NCI-H446 (cell line): ENCODE data around the gene RPTOR.

Source experiments
- DNase-seq, 2 experiments: peaks; one replicate each; lab custom pipeline; 2025; lab: John Stamatoyannopoulos, UW

Gene RPTOR

DNA sequence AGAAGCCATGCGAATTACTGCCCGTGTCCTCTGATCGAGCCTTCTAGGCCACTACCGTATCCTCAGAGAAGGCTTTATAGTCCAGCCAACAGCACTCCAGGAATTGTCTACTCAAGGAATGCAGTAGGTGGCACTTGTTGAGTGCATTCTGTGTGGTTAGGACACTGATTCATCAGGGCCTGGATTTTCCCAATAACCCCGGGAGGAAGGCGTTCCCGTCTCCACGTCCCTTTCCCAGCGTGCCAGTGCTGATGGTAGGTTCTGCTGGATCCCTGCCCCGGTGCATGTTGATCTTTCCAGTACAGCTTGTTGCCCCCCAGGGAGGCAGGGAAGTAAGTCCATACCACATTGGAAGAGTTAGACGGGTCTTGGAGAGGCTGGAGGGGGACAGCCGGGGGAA lies 122.2 kb downstream of the RPTOR start:
- no peak for DNase-seq

DNA sequence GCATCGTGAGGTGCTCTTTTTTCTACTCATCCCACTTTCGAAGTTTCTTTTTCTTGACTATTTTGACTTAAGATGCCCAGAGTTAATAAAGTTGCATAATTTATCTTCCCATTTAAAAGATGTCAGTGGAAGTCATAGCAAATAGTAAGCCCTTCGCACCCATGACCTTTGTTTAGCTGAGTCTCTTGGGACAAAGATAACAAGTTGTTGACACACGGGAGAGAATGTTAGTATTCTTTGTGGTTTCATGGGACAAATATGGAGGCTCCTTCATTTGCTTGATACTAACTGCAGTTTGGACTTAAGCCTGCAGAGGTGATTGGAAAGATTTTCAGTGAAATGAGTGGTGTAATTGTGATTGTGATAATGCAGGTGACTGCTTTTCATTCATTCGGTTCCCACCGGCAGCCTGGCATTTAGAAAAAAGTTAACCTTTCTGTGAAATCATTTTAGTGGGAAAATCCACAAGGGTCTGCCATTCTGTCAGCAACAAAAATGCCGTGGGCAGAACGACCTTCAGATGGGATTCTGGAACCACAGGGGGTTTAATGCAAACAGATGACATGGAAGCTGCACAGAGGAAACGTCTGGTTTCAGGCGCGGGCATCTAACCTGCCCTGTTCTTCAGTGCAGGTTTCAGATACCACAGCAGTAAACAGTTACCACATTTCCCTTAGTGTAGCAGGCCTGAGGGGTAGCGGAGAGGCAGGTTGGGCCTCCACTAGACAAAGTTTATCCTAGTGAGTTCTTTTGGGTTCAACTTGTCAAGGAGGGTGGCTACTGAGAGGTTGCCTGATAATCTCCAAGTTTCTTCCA lies 123.0 kb downstream of the RPTOR start:
- no peak for DNase-seq

GRCh38 chr17:80668375-80669148 lies 123.9 kb downstream of the RPTOR start:
- no peak for DNase-seq

- no peak for DNase-seq
Measured at GRCh38 chr17:80671039-80671824, 126.6 kb downstream of the RPTOR start.

DNA sequence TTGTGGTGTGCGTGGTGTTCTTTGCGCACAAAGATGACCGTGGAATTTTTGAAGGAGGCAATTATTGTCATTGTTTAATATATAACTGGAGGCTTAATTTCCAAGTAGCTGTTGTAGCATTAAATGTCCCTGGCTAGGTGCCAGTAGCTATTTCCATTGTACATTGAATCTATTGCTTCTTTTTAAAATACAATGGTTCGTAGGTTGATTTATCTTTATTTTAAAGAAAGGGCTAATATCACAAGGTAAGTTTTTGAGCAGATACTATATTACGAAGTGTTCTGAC lies 127.1 kb downstream of the RPTOR start:
- DNase-seq = no peak

DNA sequence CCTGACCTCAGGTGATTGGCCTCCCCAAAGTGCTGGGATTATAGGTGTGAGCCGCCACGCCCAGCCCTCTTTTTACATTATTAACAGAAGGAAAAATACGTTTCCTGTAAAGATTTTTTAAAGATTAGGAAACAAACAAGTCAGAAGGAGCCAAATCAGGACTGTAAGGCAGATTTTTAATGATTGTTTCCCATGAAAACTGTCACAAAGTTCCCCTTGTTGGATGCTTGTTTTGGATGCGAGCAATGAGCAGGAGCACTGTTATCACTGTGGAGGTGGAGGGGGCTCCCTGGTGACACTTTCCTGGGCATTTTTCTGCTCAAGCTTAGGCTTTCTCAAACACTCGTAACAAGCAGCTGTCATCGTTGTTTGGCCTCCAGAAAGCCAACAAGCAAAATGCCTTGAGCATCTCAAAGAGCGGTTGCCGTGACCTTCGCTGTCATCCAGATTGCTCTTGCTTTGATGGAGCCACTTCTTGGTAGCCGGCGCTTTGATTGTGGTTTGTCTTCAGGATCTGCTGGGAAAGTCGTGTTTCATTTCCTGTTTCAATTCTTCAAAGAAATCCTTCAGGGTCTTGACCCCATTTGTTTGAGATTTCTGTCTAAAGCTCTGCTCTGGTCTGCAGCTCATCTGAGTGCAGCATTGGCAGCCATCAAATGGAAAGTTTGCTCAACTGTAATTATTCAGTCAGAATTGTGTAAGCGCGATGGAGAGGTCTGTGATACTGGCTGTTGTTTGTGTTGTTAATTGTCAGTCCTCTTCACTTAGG lies 128.7 kb downstream of the RPTOR start:
- DNase-seq = no peak

GRCh38 chr17:80675438-80676095 lies 130.9 kb downstream of the RPTOR start:
- DNase-seq = no peak

- DNase-seq = no peak
Measured at GRCh38 chr17:80676096-80676466, 131.4 kb downstream of the RPTOR start.

DNA sequence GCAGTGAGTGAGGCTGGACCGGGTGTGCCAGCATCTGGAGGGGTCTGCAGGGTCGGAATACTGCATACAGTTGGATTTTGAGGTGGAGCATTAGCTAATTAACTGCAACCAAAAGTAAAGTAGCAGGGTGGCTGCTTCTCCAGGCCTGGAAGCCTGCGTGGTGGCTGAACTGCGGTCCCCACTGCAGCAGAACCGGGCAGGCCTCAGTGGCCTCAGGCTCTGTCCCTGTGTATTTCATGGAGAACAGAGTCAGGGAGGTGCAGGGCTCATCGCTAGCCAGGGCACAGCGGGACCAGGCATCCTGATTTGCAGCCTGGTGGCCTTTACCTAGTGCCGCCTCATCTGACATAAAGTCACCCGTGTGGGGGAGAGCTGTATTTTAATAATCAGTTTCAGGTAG lies 131.9 kb downstream of the RPTOR start:
- no peak for DNase-seq

DNA sequence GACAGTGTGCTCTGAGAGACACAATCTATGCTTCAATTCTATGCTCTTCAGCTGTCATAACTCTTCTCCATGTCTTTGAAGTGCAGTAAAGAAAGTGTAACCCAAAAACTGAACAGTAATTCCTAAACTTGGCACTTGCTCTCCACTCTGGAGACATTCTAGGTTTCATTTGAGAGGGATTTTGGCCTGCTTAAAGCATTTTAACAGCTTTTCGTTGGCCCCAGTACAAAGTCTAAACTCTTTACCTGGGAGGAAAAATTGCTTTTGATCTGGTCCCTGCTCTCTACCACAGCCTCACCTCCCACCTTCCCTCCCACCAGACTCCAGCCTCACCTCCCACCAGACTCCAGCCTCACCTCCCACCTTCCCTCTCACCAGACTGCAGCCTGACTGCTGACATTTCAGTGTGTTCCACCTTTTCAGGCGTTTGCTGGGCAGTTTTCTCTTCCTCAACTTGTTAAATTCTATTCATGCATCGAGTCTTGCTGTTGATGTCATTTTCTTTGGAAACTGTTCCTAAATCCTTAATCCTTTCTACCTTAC lies 132.6 kb downstream of the RPTOR start:
- no peak for DNase-seq

GRCh38 chr17:80679816-80680215 lies 135.2 kb downstream of the RPTOR start:
- no peak for DNase-seq

- DNase-seq = no peak
Measured at GRCh38 chr17:80681215-80681614, 136.6 kb downstream of the RPTOR start.

DNA sequence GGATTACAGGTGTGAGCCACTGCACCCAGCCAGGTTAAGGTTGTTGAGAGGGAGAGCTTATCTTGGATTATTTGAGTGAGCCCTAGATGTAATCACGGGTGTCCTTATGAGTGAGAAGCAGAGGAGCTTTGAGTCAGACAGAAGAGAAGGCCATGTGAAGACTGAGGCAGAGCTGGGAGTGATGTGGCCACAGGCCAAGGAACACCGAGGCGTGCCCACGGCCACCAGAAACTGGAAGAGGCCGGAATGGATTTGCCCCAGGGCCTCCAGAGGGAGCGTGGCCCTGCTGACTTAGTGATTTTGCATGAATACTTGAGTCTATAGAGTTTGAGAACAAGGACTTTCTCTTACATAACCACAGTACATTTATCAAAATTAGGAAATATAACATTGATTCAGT lies 137.7 kb downstream of the RPTOR start:
- no peak for DNase-seq

DNA sequence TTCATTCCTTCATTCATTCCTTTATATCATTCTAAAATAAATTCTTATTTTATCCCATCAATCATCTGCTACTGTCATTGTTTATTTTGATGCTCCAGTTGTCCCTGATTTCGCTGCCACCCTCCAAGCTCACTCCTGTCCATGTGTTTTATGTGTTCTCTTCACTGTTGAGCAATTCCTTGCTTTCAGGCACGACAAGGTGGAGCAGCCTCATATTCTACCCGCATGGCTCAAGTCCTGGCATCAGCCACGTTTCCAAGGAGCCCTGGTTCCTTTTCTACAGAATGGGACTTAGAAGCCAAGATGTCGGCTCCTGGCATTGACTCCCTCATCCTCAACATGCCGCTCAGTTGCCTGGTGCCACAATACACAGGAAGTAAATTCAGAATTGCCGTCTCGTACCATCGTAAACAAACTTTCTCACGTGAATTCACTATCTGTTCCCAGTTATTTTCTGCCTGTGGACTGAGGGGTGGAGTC lies 139.0 kb downstream of the RPTOR start:
- no peak for DNase-seq

DNA sequence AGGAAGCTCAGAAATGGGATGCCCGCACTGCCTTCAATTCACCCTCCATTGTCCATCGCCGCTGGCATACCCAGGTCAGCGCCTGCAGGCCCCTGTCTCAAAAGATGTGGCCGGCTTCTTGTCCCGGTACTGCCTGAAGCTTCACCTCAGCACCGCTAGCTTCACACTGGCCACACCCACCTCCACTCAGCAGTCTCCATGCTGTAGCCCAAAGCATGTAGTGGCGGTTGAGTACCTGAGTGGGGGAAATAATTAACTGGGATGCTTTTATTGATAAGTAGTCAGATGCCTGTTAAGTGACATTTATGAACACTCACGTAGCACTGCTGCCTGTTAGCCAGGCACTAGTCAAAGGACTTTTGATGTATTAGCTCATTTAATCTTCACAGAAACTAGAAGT lies 143.2 kb downstream of the RPTOR start:
- no peak for DNase-seq

GRCh38 chr17:80689129-80689619 lies 144.5 kb downstream of the RPTOR start:
- no peak for DNase-seq

DNA sequence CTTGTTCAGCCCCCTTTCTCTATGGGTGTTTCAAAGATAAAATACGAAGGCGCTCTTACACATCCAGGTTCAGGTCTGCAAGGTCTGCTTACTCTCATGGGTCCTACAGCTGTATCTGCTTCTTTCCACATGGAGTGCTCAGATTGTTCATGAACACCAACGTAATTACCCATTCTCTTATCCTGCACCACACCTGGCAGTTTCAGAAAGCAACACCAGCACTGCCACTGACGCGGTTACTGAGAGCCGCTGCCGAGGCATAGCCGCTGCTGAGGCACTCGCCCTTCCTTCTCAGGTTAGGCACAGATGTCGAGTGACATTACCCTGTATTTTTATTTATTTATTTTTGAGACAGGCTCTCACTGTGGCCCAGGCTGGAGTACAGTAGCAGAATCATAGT lies 147.1 kb downstream of the RPTOR start:
- DNase-seq = no peak

DNA sequence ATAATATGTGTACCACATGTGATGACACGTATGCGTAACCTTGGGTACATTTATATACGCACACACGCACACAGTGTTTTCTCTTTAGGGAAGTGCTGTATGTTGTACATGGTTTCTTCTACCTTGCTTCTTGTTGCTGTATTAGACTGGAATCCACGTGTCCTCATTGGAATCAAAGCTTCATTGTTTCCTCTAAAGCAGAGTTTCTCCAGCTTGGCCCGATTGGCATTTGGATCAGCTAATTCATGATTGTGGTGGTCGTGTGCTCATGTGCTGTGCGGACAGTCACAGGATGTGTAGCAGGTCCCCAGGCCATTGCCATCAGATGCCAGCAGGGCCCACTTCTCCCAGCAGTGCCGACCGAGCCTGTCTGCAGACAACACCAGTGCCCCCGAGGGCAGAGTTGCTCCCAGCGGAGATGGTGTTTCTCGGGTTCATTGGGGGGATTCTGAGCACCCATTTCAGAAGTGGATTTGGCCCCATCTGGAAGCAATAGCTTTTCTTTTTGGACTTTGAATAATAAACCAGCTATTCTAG lies 148.4 kb downstream of the RPTOR start:
- no peak for DNase-seq

DNA sequence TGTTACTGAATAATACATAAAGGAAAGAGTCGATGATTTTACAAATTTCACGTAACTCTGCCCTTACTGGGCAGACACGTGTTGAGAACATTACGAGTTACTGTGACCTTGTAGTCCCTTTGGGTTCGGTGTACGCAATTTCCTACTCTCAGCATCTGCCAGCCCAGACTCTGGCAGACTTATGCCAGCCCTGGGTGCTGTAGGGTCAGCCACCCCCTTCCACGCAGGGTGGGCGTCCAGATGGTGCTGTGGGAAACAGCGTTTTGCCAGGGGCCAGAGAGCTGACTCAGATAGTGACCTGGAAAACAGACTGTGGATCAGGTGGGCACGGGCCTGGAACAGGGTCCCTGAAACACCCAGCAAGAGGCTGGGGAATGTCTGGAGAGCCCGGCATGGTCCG lies 148.9 kb downstream of the RPTOR start:
- no peak for DNase-seq

GRCh38 chr17:80694085-80694991 lies 149.7 kb downstream of the RPTOR start:
- peak in 1 of 2 experiments; percentile 28 for DNase-seq
